Neuronal stem cell (in vitro differentiated cells): Measurements from ENCODE around the gene ANKRD13D.
A peak's percentile ranks its signal among the peaks of the same experiment; 100 is the strongest.

Source experiments
- DNase-seq: peaks from one replicate; pipeline ENCODE4 v3.0.0-alpha.2; 2013; ENCODE audit warnings: low spot score
- H2AFZ ChIP-seq: one replicate; pipeline ENCODE4 v1.6.1; 2013; ENCODE audit warnings: mild to moderate bottlenecking, low read length, inconsistent platforms
- H2AK5ac ChIP-seq: 2 replicates; pipeline ENCODE4 v1.6.1; 2013; ENCODE audit warnings: low read depth, mild to moderate bottlenecking, inconsistent platforms, low read length, moderate library complexity, mixed read lengths
- H2BK120ac ChIP-seq: 2 replicates; pipeline ENCODE4 v1.6.1; 2013; ENCODE audit warnings: low read depth, mild to moderate bottlenecking, inconsistent platforms, low read length, moderate library complexity, mixed read lengths
- H2BK12ac ChIP-seq: one replicate; pipeline ENCODE4 v1.6.1; 2013; ENCODE audit warnings: low read length, inconsistent platforms
- H2BK15ac ChIP-seq: 2 replicates; pipeline ENCODE4 v1.6.1; 2013; ENCODE audit warnings: mild to moderate bottlenecking, low read length, inconsistent platforms, mixed read lengths
- H2BK5ac ChIP-seq: one replicate; pipeline ENCODE4 v1.6.1; 2013; ENCODE audit warnings: inconsistent platforms, mild to moderate bottlenecking, low read length, moderate library complexity
- H3K14ac ChIP-seq: one replicate; pipeline ENCODE4 v1.6.1; 2013; ENCODE audit warnings: low read length, inconsistent platforms
- H3K18ac ChIP-seq: 2 replicates; pipeline ENCODE4 v1.6.1; 2013; ENCODE audit warnings: low read length, inconsistent platforms
- H3K23ac ChIP-seq: 2 replicates; pipeline ENCODE4 v1.6.1; 2013; ENCODE audit warnings: low read depth, mild to moderate bottlenecking, mixed read lengths, low read length, inconsistent platforms; ENCODE audit not compliant: poor library complexity
- H3K27ac ChIP-seq: replicated peaks from 3 replicates; pipeline ENCODE4 v1.5.1; 2013; ENCODE audit warnings: low read length, inconsistent platforms
- H3K27me3 ChIP-seq, 3 experiments: 2 replicates each; pipeline ENCODE4 v1.6.1; 2013; ENCODE audit warnings: low read length in 3 of 3, mild to moderate bottlenecking in 2 of 3, inconsistent platforms in 1 of 3, low read depth in 1 of 3, mixed read lengths in 1 of 3, moderate library complexity in 1 of 3; ENCODE audit not compliant: control insufficient read depth in 3 of 3, insufficient read depth in 3 of 3
- H3K36me3 ChIP-seq, 2 donors: replicated peaks in 1 of 2; 2 replicates each; pipeline ENCODE4 v1.6.1; 2013; ENCODE audit warnings: low read length in 2 of 2; ENCODE audit not compliant: control insufficient read depth in 2 of 2, insufficient read depth in 2 of 2
- H3K4ac ChIP-seq: 2 replicates; pipeline ENCODE4 v1.6.1; 2013; ENCODE audit warnings: inconsistent platforms, mild to moderate bottlenecking, low read length, moderate library complexity
- H3K4me1 ChIP-seq, 2 donors: 1 replicate in 1 of 2; 2 replicates in 1 of 2; pipeline ENCODE4 v1.6.1; 2013; ENCODE audit warnings: low read length in 2 of 2, low read depth in 1 of 2; ENCODE audit not compliant: control insufficient read depth in 2 of 2, insufficient read depth in 1 of 2
- H3K4me2 ChIP-seq: one replicate; pipeline ENCODE4 v1.6.1; 2013; ENCODE audit warnings: mild to moderate bottlenecking, low read length, inconsistent platforms; ENCODE audit not compliant: insufficient read depth, poor library complexity, severe bottlenecking
- H3K4me3 ChIP-seq, 2 donors: 2 replicates each; pipeline ENCODE4 v1.5.1; 2013; ENCODE audit warnings: low read length in 2 of 2, mild to moderate bottlenecking in 2 of 2, inconsistent platforms in 1 of 2, moderate library complexity in 1 of 2
- H3K79me1 ChIP-seq: one replicate; pipeline ENCODE4 v1.6.1; 2013; ENCODE audit warnings: low read depth, mild to moderate bottlenecking, inconsistent platforms, low read length, moderate library complexity
- H3K9ac ChIP-seq: one replicate; pipeline ENCODE4 v1.6.1; 2013; ENCODE audit warnings: mild to moderate bottlenecking, low read depth, low read length, inconsistent platforms; ENCODE audit not compliant: poor library complexity
- H3K9me3 ChIP-seq, 2 donors: replicated peaks in 1 of 2; 2 replicates each; pipeline versions ENCODE3 to v1.6.1; 2013; ENCODE audit warnings: low read length in 2 of 2, mild to moderate bottlenecking in 2 of 2, inconsistent platforms in 1 of 2, low read depth in 1 of 2, mixed read lengths in 1 of 2, moderate library complexity in 1 of 2; ENCODE audit not compliant: control insufficient read depth in 2 of 2, insufficient read depth in 1 of 2
- H4K8ac ChIP-seq: one replicate; pipeline ENCODE4 v1.6.1; 2013; ENCODE audit warnings: low read depth, mild to moderate bottlenecking, inconsistent platforms, low read length, moderate library complexity
- H4K91ac ChIP-seq: one replicate; pipeline ENCODE4 v1.6.1; 2013; ENCODE audit warnings: low read length, low read depth, mild to moderate bottlenecking, inconsistent platforms; ENCODE audit not compliant: poor library complexity
- WGBS, 2 donors: extraction: QIAGEN DNeasy Blood & Tissue Kit; methylation state at CpG; one replicate each; pipeline ENCODE4 v1.1.7; 2013; ENCODE audit warnings: missing lambda C conversion rate in 2 of 2, mixed read lengths in 1 of 2; ENCODE audit not compliant: insufficient read length in 2 of 2, insufficient replicate concordance in 1 of 2; ENCODE audit errors: extremely low coverage in 2 of 2; 5-methylcytosine and 5-hydroxymethylcytosine counted together

The ANKRD13D gene

GRCh38 chr11:67309166-67309565, 20.1 kb downstream of the ANKRD13D start:
- no peak overlapping the region for H3K4me2 ChIP-seq
- H3K27me3 ChIP-seq, result peaks cover 0 to 10% (median 0%) of the 10 kb centered on the region in 3 experiments
- no peak overlapping the region for H3K27ac ChIP-seq
- no peak overlapping the region for H2BK120ac ChIP-seq
- H2BK15ac ChIP-seq, result no peak overlapping the region
- peaks cover 0 to 4% of the 10 kb centered on the region in 2 donors for H3K9me3 ChIP-seq
- H3K23ac ChIP-seq, result no peak overlapping the region
- peak overlapping the region in 1 of 2 donors; percentile 36 for H3K4me3 ChIP-seq
- no peak overlapping the region for H2AFZ ChIP-seq
- no CpG with 5 or more reads among the region's 11 CpGs for WGBS, 2 donors
- H3K4me1 ChIP-seq, result peaks cover 0 to 1% of the 10 kb centered on the region in 2 donors
- no peaks in the 10 kb centered on the region for H3K36me3 ChIP-seq
- H3K14ac ChIP-seq, result no peak overlapping the region
- no peak overlapping the region for H4K91ac ChIP-seq
- no peak overlapping the region for H2BK12ac ChIP-seq
- DNase-seq, result no peak
- H3K4ac ChIP-seq, result no peak overlapping the region
- H3K18ac ChIP-seq, result no peak overlapping the region
- no peak overlapping the region for H2AK5ac ChIP-seq
- H3K9ac ChIP-seq, result peak overlapping the region; percentile 17
- H2BK5ac ChIP-seq, result no peak overlapping the region
- no peak overlapping the region for H4K8ac ChIP-seq
- H3K79me1 ChIP-seq, result peaks cover 2% of the 10 kb centered on the region

GRCh38 chr11:67309661-67310061, 20.6 kb downstream of the ANKRD13D start:
- H3K79me1 ChIP-seq, result peaks cover 2% of the 10 kb centered on the region
- H4K91ac ChIP-seq, result no peak overlapping the region
- H3K4me2 ChIP-seq, result no peak overlapping the region
- H3K9me3 ChIP-seq, result peaks cover 0 to 2% of the 10 kb centered on the region in 2 donors
- H3K4me1 ChIP-seq, result no peaks in the 10 kb centered on the region
- H2AFZ ChIP-seq, result no peak overlapping the region
- peak overlapping the region; percentile 56 for H3K14ac ChIP-seq
- no peak overlapping the region for H3K18ac ChIP-seq
- no peak overlapping the region for H2BK120ac ChIP-seq
- no CpG with 5 or more reads among the region's 14 CpGs for WGBS, 2 donors
- no peak for DNase-seq
- no peaks in the 10 kb centered on the region for H3K36me3 ChIP-seq
- peak overlapping the region in 1 of 2 donors; percentile 39 for H3K4me3 ChIP-seq
- no peak overlapping the region for H2AK5ac ChIP-seq
- no peak overlapping the region for H4K8ac ChIP-seq
- H3K23ac ChIP-seq, result no peak overlapping the region
- no peak overlapping the region for H2BK5ac ChIP-seq
- H2BK12ac ChIP-seq, result peak overlapping the region; percentile 3
- peak overlapping the region; percentile 17 for H3K9ac ChIP-seq
- H3K27me3 ChIP-seq, result peaks cover 0 to 5% (median 0%) of the 10 kb centered on the region in 3 experiments
- no peak overlapping the region for H2BK15ac ChIP-seq
- no peak overlapping the region for H3K4ac ChIP-seq
- no peak overlapping the region for H3K27ac ChIP-seq

GRCh38 chr11:67310246-67311050, 21.3 kb downstream of the ANKRD13D start:
- H3K36me3 ChIP-seq, result no peaks in the 10 kb centered on the region
- H4K91ac ChIP-seq, result no peak overlapping the region
- H3K79me1 ChIP-seq, result peaks cover 2% of the 10 kb centered on the region
- H2AK5ac ChIP-seq, result no peak overlapping the region
- WGBS, 2 donors, result no CpG with 5 or more reads among the region's 19 CpGs
- DNase-seq, result no peak
- H3K4me2 ChIP-seq, result no peak overlapping the region
- peak overlapping the region; percentile 71 for H3K23ac ChIP-seq
- peak overlapping the region; percentile 63 for H2BK12ac ChIP-seq
- H2BK15ac ChIP-seq, result no peak overlapping the region
- no peak overlapping the region for H3K4me3 ChIP-seq
- no peak overlapping the region for H4K8ac ChIP-seq
- H2AFZ ChIP-seq, result peak overlapping the region; percentile 65
- H3K18ac ChIP-seq, result peak overlapping the region; percentile 54
- H2BK5ac ChIP-seq, result peak overlapping the region; percentile 60
- H3K27me3 ChIP-seq, result peaks cover 0 to 1% (median 0%) of the 10 kb centered on the region in 3 experiments
- H3K14ac ChIP-seq, result peak overlapping the region; percentile 17
- no peak overlapping the region for H2BK120ac ChIP-seq
- H3K27ac ChIP-seq, result no peak overlapping the region
- H3K9me3 ChIP-seq, result peaks cover 0 to 2% of the 10 kb centered on the region in 2 donors
- H3K4me1 ChIP-seq, result no peaks in the 10 kb centered on the region
- H3K4ac ChIP-seq, result no peak overlapping the region
- H3K9ac ChIP-seq, result peak overlapping the region; percentile 30

- Histone ChIP-seq H4K91ac (no peak overlapping the region), H3K4me1 (no peaks in the 10 kb centered on the region), H3K36me3 (no peaks in the 10 kb centered on the region), H4K8ac (no peak overlapping the region), H3K79me1 (peaks cover 2% of the 10 kb centered on the region), H3K9ac (peak overlapping the region; percentile 63), H3K23ac (peak overlapping the region; percentile 67), H2AK5ac (peak overlapping the region; percentile 56), H3K9me3 (peaks cover 0 to 2% of the 10 kb centered on the region in 2 donors), H3K14ac (peak overlapping the region; percentile 17), H3K18ac (no peak overlapping the region), H3K27me3 (no peaks in the 10 kb centered on the region), H2BK5ac (no peak overlapping the region), H3K27ac (no peak overlapping the region), H3K4me3 (no peak overlapping the region), H2BK12ac (no peak overlapping the region), H2BK15ac (no peak overlapping the region), H3K4ac (no peak overlapping the region), H2AFZ (no peak overlapping the region), H2BK120ac (no peak overlapping the region), H3K4me2 (no peak overlapping the region)
- no CpG with 5 or more reads among the region's 18 CpGs for WGBS, 2 donors
- DNase-seq, result no peak
These were observed 22.0 kb downstream of the ANKRD13D start for GRCh38 chr11:67311051-67311555.
